Activated CD8-positive, alpha-beta memory T cell treated with anti-CD3 and anti-CD28 coated beads for 1 hour (primary cell): ENCODE results near the gene PIAS4.

Experiments
- DNase-seq, 2 donors: peaks; one replicate each; pipeline ENCODE4 v3.0.0-alpha.2; 2020; ENCODE audit warnings: low read depth in 1 of 2; ENCODE audit errors: extremely low read depth in 1 of 2

The PIAS4 gene

DNA sequence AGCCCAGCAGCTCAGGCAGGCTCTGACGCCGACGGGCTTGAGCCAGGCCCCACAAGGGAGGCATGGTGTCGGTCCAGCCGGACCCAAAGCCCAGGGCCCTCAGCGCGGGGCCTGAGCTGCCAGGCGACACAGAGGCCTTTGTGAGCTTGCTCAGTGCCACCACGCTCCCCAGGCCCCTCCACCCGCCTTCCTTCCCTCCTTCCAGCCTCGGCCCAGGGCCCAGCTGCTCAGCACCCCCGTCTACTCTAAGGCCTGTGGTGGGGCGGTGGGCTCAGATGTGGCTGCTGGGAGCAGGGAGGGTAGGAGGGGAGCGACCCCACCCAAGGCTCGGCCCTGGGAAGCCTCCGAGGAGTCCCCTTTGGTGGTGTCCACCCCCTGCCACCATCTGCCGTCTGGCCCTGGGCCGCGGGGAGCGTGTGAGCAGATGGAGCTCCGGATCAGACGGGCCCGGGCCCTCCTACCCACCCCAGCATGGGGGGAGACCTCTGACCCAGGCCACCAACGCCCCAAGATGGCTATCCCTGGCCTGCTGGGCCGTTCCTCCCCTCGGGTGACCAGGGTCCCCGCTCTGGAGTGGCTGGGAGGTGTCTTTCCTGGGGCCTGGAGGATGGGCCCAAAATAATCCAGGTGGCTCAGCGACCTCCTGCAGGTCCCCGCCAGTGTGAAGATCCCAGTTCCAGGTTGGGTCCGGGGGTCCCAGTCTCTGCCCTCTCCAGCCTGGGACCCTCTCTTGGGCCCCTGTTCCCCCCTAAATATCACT lies 51.3 kb downstream of the PIAS4 start:
- DNase-seq = no peak

DNA sequence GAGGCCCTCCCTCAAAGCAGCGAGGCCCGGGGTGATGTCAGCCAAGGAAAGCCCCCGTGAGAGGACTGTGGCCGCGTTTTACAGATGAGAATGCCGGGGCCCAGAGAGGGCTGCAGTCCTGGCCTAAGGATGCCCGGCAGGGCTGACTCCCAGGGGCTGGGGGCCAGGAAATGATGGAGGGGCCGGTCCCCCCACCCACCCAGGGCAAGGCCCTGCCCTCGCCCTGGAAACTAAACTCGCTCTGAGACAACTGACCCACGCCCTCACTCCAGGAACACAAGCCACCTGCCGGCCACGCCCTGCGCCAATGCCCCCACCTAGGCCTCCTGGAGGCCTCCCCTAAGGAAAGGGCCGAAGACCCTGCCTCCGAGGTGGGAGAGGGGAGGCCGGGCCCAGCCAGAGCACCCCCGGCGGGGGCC lies 51.9 kb downstream of the PIAS4 start:
- no peak for DNase-seq

DNA sequence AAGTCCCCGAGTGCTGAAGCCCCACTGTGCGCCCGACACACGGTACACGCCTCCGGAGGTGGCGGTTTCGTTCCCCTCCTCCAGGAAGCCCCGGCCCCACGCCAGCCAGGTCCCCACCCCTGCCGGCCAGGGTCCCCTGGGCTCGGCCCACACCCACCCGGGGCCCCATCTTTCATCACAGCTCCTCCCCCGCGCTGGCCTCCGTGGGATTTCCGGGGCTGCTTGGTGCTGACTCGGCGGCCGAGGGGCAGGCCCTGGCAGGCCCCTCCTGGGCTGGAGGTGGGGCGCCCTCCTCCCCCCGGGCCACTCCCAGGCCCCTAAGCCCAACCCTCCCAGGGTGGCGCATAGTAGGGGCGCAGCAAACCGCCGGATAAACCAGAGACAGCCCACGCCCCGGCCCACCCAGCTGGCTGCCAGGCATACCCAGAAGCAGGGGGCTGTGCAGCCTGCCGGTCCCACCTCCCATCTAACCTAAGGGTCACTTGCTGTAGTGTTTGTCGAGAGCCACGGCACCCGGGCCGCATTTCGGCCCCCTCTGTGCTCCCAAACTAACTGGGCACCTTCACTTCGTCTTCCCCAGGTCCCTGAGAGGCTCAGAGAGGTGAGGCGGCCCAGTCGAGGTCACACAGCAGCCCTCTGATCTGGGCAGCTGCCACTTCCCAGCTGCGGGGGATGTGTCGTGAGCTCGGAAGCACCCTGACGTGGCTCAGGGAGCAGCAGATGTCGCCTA lies 52.5 kb downstream of the PIAS4 start:
- peak in 1 of 2 donors; percentile 52 for DNase-seq

DNA sequence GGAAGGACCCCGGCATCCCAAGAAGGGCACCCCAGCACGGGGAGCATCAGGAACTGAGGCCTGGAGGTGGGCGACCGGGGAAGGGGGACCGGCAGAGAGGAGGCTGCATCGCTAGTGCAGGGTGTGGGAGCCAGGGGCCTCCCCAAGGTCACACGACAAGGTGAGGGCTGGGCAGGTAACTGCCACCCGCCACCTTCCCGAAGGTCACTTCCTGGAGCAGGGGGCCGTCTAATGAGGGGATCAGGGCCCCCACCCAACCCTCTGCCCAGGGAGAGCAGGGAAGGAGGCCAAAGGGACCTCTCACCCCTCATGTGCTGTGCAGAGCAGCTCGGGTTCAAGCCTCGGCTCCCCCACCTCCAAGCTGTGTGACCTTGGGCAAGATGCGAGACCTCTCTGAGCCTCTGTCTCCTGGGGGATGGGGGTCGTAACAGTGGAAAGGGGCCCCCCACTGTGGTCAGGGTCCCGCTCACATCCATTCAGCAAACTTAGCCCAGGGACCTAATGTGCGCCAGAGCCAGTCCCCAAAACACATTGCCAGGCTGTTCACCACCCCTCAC lies 53.2 kb downstream of the PIAS4 start:
- no peak for DNase-seq

DNA sequence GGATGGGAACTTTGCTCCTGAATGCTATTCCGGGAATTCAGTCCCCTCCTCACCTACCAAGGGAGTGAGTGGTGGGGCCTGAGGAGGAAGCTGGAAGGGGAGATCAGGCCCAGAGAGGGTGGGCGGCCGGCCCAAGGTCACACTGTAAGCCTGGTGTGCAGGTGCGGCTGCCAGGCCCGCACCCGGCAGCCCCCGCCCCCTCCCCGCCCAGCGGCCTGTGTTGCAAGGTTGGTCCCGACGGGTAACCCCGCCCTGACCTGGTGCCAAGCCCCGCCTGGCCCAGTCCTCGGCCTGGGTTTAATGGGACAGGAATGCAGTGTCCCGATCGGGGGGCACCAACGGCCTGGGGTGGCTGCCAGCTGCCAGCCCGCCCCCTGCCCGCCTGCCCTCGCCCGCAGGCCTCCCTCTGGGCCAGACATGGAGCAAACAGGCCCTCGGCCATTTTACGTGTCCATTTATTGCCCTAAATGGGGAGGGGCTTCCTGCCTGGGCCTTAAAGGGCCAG lies 53.7 kb downstream of the PIAS4 start:
- DNase-seq = no peak

DNA sequence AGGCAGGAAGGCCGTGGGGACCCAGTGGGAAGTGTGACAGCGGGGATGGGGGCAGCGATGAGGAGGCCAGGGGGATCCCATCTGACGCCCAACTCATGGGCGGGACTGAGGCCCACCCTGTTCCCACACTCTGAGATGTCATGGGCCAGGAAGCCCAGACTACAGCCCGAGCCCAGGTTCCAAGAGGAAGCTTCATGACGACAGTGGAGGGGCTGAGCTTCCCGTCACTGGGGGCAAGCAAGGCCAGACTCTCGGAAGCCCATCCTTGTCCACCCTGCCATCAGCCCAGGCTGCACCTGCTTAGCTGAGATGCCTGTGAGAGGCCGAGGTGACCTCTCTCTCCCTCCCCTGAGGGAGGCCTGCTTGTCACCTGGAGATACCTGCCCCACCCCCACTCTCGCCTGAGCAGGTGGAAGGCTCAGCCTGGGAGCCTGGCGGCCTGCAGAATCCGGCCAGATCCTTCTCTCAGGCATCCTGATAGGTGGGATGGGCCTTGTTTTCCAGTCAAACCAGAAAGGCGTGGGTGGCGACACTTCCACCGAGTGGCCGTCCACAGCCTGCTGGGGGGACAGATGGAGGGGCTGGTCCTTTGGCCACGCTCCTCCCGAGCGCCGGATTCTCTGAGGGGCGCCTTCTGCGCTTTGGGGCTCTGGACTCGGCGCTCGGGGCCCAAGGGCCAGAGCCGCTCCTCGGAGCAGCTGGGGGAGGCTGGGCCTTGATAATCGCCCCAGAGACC lies 54.3 kb downstream of the PIAS4 start:
- no peak for DNase-seq

DNA sequence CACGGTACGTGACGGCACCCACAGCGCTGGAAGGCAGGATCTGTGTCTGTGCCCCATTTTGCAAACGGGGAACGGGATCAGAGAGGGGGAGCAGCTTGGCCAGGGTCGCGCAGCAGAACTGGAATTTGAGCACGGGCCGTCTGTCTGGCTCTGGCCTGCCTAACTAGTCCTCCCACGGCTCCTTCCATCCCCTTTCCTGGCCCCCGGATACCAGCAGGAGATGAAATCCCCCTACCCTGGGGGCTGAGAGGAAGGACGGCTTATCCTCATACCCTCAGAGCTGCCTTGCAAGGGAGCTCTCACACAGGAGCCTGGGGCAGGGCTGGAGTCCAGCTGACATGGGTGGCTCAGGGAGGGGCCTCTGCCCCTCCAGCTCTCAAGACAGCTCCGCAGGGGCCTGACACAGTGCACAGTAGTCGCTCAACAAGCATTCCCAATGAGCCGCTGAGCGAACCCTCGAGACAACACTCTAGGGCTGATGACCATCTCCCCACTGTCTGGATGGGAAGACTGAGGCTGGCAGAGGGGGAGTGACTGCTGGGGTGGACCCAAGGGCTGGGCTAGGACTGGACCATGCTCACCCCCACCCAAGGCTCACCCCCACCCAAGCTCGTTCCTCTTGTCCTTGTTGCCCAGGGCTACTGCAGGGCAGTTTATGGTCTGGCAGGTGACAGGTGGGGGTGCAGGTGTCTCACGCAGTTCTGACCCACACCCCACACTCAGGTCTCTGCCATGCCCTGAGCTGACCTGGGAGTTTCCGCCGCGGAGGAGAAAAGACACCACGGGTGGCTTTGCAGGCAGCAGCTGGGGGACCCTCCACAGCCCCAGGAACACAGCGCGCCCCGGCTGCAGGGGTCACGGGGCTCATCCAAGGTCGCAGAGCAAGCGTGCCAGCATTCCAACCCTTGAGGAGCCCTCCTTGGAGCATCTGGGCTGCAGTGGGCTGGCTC lies 55.2 kb downstream of the PIAS4 start:
- no peak for DNase-seq

DNA sequence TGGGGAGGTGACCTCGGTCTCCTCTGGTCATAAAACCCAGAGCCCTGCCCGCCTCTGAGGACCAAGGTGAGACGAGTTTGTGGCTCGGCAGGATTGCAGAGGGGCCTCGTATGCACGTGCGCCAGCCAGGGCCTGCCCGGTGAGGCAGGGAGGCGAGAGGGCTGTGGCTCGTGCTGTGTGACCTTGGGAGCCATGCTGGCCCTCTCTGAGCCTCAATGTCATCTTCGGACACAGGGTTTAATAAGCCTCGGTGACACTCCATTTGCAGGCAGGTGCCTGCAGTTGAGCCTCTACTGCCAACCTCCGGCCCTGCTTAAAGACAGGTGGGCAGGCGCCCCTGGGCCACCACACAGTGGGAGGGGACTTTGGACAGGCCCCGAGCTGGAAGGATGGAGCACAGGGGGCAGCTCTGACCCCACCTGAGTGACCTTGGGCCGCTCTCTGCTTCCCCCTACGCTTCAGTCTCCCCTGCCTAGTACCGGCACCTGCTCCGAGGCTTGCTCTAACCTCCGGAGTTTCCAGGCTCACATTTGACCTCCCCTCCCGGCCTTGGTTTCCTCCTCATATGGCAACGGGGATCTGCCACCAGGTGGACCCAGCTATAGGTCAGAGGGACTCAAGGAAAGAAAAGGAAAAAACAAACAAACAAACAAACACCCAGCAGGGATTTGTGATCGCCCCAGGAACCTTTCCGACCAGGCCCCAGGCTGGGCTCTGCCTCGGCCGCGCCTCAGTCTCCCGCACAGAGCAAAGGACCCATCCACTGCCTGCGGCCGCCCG lies 56.0 kb downstream of the PIAS4 start:
- no peak for DNase-seq

DNA sequence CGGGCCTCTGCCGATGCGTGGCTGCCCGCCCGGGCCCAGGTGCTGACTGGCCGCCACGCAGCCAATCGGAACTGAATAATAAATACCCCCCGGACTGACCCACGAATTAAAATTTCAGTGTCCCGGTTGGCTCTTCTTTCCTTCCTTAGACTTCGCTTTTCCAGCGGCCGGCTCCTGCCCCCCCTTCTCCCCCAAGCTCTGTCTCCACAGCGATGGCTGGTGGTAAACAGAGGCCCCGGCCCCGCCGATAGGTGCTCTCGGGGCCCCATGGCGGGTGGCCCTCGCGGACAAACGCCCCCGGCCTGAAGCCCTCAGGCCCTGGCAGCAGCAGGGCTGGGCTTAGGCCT lies 56.6 kb downstream of the PIAS4 start:
- no peak for DNase-seq

DNA sequence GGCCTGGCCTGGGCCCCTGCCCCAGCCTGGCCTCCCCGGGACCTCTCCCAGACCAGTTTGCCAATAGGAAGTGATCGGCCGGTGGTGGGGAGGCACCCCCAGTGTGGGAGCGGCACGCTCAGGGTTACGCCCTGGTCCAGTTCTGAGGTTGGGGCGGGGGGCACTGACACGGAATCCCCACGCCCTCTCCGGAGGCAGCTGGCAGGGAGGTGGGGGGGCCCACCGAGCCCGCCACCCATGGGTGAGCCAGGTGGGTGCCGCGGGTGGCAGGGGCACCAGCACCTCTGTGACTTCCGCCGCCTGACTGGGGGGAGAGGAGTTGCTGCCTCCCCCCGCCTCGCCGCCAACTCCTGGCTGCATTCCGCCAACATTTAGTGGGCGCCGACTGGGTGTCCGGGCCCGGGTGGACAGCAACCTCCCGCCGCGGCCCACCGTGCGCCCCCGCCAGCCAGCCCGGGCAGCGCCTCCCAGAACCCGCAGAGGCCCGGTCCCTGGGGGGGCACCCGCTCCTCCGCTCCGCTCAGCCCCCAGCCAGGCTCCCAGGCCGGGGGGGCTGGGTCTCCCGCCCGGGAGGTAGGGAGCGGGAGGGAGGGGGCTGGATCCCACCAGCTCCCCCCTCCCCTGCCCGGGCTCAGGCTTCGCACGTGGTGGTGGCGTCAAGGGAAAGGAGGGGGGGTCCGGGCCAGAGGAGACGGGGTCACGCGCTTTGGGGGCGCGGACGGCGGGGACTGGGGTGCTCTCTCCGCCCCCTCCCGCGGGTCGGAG lies 57.1 kb downstream of the PIAS4 start:
- DNase-seq = no peak

DNA sequence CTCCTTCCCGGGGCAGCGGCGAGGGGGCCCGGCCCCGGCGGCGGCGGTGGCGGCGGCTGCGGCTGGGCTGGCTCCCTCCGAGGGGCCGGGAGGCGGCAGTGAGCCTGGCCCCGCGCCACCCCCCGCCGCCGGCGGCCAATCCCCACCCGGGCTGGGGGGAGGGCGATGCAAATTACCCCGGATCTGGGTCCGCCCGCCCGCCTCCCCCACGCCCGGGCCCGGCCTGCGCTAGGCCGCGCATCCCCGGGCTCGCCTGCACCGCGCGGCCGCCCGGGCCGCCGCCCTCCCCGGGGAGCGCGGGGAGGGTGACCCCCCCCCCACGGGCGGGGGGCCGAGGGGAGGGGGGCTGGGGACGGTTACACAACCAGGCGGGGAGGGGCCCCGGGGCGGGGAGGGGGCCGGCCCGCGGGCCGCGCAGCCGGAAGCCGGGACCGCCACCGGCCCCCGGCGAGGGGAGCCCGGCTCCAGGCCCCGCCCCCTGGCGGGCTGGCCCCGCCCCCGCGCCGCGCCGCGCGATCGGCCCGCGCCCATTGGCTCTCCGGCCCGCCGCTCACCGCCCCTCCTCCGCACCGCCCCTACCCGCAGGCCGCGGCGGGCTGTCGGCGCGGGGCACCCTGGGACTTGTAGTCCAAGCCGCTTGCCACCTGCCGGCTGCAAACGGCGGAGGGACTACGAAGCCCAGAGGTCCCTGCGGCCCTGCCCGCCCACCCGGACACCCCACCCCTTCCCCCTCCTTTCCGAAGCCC lies 58.1 kb downstream of the PIAS4 start:
- DNase-seq = peak; percentile 89 to 95

DNA sequence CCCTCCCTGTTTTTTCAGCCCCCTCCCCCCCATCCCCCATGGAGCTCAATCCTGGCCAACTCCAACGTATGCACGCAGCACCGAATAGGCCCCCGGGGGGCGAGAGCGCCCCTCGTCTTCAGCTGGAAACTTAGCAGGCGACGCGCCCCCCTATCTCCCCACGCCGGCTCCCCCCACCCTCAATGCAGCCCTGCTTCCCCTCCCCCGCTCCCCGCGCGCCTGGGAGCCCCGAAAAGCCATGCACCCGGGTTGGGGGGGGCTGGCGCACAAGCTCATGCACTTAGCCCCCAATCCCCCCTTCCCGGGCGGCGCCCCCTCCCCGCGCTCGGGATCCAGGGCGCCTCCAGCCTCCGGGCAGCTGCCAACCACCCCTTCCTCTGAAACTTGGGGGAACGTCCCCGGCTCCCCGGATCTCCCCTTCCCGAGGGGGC lies 58.7 kb downstream of the PIAS4 start:
- peak in 1 of 2 donors; percentile 54 for DNase-seq

DNA sequence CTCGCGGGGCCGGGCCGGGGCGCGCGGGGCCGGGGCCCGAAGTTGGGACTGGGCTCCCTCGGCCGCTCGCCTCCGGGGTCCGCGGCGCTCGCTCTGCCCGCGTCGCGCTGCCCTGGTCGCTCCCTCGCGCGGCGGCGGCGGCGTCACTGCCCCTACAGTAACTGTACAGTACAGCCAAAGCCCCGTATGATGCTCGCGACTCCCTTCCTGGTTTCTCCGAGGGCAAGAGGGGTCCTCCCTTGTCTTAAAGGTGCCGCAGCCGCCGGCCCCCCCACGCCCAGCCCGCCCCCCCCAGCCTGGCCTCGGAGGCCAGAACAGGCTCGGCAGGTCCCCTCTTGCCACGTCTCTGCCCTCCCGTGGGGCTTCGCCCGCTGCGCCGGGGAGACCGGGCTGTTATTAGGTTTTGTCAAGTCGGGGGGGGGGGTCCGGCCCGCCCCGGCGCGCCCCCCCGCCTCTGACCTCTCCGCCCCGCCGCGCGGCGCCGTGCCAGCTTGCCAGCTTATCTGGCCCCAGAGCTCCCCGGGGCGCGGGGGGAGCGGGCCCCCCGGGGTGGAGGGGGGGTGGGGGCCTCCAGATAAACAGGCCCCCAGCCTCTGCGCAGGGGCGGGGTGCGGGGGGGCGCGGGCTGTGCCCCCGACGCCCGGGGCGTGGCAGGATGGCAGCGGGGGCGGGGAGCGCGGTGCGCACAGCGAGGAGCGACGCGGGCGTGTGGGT lies 59.3 kb downstream of the PIAS4 start, which contains the start of gene ZBTB7A:
Gene ZBTB7A, minus strand, starts transcription at position 218 of the 714 bp plus-strand sequence. CDS start 11,667 bp downstream, outside the sequence.
- peak; percentile 61 to 74 for DNase-seq

DNA sequence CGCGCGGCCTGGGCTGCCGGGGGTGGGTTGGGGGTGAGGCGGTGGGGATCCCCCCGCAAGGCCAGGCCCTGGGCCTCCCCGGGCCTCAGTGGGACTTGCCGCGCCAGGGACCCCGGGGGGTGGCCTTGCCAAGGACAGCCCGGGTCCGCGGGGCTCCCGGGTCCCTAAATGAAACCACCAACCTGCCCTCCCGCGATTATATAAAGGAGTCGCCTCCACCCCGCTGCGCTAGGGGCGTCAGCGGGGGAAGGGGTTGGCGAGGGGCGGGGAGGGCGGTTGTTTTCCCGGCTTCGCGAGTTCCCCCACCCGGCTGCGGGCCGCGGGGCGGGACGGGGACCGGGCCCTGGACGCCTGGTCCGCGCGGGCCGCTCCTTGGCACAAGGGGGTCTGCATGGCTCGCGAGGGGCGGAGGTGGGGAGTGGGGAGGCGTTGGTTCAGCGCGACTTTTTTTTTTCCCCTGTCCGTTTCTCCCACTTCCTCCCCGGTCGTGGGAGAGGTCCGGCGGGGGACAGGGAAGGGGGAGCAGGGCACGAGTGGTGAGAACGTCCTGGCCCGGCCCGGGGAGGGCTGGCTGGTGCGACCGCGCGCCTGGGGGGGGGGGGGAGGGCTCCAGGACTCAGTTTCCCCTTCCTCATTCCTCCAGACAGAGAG lies 60.0 kb downstream of the PIAS4 start:
- DNase-seq = peak in 1 of 2 donors; percentile 37

DNA sequence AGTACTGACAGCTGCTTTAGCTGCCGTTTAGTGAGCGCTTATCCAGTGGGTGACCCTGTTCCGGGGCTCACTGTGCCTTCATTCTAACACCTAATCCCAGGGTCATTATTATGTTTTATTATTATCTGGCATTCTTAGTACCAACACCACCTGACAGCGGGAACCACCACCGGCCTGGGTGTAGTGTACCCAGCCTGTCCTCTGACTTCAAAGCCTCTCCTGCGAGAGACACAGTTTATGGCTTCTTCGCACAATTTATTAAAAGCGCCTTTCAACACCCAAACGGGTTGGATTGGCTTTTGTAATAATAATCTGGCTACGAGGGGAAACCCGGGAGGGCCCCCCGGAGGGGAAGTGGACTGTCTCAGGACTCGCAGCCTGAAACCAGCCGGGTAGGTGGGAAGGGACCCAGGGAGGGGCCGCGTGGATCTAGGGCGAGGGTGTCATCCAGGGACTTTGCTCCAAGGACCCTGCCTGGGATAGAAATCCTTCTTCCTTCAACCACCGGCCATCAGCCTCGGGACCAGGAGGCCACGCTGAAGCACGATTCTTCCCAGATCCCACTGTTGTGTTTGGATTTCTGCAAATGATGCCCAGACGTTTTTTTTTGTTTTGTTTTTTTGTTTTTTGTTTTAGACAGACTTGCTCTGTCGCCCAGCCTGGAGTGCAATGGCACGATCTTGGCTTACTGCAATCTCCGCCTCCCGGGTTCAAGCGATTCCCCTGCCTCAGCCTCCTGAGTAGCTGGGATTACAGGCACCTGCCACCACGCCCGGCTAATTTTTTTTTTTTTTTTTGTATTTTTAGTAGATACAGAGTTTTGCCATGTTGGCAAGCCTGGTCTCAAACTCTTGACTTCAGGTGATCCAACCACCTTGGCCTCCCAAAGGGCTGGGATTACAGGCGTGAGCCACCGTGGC lies 60.8 kb downstream of the PIAS4 start:
- DNase-seq = no peak
